Osteoblast (primary cell): ENCODE results near the gene EFL1. TPM values are rescaled to one million over a fixed set of nuclear protein-coding genes. Genes with fewer than 3 reads are reported as not detected.
A peak's percentile ranks its signal among the peaks of the same experiment; 100 is the strongest.

ENCODE experiments used
- DNase-seq: peaks from one replicate; pipeline ENCODE4 v3.0.0; 2011; ENCODE audit warnings: low spot score, mixed read lengths; ENCODE audit not compliant: insufficient read length; ENCODE audit errors: missing footprints
- H2AFZ ChIP-seq: 2 replicates; pipeline ENCODE4 v1.6.0; 2011; ENCODE audit warnings: mild to moderate bottlenecking, low read length
- H3K27ac ChIP-seq: 2 replicates; pipeline ENCODE4 v1.5.1; 2011; ENCODE audit warnings: mild to moderate bottlenecking, low read depth, low read length, moderate library complexity
- H3K27me3 ChIP-seq: 2 replicates; pipeline ENCODE4 v1.6.0; 2012; ENCODE audit warnings: mild to moderate bottlenecking, control low read depth, inconsistent platforms, low read length, moderate library complexity; ENCODE audit not compliant: insufficient read depth
- H3K36me3 ChIP-seq: 2 replicates; pipeline ENCODE4 v1.5.1; 2011; ENCODE audit warnings: mild to moderate bottlenecking, low read length, control low read depth, moderate library complexity; ENCODE audit not compliant: insufficient read depth
- H3K4me1 ChIP-seq: 2 replicates; pipeline ENCODE4 v1.5.1; 2011; ENCODE audit warnings: mild to moderate bottlenecking, low read length, control low read depth, moderate library complexity; ENCODE audit not compliant: insufficient read depth
- H3K4me2 ChIP-seq: 2 replicates; pipeline ENCODE4 v1.6.0; 2011; ENCODE audit warnings: mild to moderate bottlenecking, low read length; ENCODE audit not compliant: insufficient read depth
- H3K4me3 ChIP-seq: fragments of 200-600 bp; sonication (generic); 3 replicates; pipeline ENCODE4 v1.5.1; 2012; ENCODE audit warnings: mild to moderate bottlenecking, low read length, inconsistent platforms; ENCODE audit not compliant: insufficient read depth
- H3K79me2 ChIP-seq: 2 replicates; pipeline ENCODE4 v1.6.0; 2012; ENCODE audit warnings: mild to moderate bottlenecking, low read length, control low read depth, inconsistent platforms; ENCODE audit not compliant: insufficient read depth
- H3K9me3 ChIP-seq: 2 replicates; pipeline ENCODE4 v1.5.1; 2011; ENCODE audit warnings: low read depth, low read length, control low read depth
- H4K20me1 ChIP-seq: 2 replicates; pipeline ENCODE4 v1.6.0; 2012; ENCODE audit warnings: mild to moderate bottlenecking, low read length, control low read depth; ENCODE audit not compliant: insufficient read depth
- total RNA-seq: library from RNA; depleted of rRNA; stranded (reverse); fragments of >200 nt; gene quantifications from 2 replicates; pipeline ENCODE4 v1.2.3, GENCODE V29; 2012
- TF ChIP-seq, protein P1 (sequence below): IDR thresholded peaks from 2 replicates; pipeline ENCODE4 v1.5.1; 2011; ENCODE audit warnings: mild to moderate bottlenecking, low read depth, low read length, moderate library complexity; ENCODE audit errors: extremely low read depth

The EFL1 gene
- total RNA-seq, 1 donor: 32.9 TPM

DNA sequence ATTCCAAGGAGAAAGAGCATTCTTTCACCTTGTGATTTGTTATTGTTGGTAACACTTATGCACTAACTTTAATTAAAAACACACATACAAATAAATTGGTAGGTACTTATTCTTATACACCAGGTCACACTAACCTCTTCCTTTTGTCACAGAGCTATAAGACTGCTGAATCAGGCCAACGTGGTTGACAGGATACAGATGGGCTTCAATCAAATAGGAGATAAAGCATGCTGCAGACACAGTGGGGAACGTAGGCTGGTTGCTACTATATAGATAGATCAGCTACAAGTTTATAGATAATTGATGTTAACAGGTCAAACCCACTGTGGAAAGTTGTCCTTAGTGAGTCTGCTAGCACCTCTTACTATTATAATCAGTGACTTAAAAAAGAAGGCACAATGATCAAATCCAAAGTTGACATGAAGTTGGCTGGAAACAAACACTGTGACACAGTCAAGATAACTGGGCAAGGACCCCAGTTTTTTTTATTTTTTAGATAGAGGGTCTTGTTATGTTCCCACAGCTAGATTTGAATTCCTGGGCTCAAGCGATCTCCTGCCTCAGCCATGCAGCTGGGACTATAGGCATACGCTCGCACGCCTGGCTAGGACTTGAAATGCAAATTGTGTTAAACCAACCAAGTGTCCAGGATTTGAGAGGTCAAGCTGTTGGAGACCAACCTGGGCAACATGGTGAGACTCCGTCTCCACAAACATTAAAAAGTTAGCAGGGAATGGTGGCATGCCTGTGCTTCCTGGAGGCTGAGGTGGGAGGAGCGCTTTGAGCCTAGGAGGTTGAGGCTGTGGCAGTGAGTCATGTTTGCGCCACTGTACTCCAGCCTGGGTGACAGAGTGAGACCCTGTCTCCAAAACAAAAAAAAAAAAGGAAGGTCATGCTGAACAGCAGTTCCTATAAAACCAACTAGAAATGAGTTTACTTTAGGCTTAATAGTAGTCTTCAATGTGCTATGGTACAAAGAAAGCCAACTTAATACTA, 118.8 kb downstream of the EFL1 start:
- Histone ChIP-seq H3K9me3 (no peaks in the 10 kb centered on the region), H3K27ac (no peak overlapping the region), H2AFZ (no peak overlapping the region), H3K4me1 (peaks cover 27% of the 10 kb centered on the region), H3K4me2 (no peak overlapping the region), H3K27me3 (no peaks in the 10 kb centered on the region), H3K4me3 (no peak overlapping the region), H3K36me3 (no peaks in the 10 kb centered on the region), H4K20me1 (no peaks in the 10 kb centered on the region), H3K79me2 (peaks cover 2% of the 10 kb centered on the region)
- DNase-seq: no peak
- TF ChIP-seq, protein P1, sequence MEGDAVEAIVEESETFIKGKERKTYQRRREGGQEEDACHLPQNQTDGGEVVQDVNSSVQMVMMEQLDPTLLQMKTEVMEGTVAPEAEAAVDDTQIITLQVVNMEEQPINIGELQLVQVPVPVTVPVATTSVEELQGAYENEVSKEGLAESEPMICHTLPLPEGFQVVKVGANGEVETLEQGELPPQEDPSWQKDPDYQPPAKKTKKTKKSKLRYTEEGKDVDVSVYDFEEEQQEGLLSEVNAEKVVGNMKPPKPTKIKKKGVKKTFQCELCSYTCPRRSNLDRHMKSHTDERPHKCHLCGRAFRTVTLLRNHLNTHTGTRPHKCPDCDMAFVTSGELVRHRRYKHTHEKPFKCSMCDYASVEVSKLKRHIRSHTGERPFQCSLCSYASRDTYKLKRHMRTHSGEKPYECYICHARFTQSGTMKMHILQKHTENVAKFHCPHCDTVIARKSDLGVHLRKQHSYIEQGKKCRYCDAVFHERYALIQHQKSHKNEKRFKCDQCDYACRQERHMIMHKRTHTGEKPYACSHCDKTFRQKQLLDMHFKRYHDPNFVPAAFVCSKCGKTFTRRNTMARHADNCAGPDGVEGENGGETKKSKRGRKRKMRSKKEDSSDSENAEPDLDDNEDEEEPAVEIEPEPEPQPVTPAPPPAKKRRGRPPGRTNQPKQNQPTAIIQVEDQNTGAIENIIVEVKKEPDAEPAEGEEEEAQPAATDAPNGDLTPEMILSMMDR: no peak

DNA sequence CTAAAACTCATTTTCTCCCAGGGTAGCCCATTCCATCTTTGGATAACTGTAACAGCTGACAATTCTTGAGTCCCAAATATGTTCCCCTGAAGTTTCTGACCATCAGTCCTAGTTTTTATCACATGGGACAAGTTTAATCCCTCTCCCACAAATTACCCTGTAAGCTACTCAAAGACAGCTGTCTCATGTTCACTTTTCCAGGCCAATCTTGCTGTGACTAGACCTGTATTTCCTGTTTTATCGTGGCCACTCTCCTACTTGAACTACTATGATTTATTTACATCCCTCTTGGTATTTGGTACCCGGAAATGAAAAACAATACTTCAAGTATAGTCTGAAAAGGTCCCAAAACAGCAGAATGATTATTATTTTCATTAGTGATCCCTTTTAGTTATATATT, 121.6 kb downstream of the EFL1 start:
- Histone ChIP-seq H3K4me1 (peaks cover 32% of the 10 kb centered on the region), H3K79me2 (peaks cover 2% of the 10 kb centered on the region), H3K9me3 (no peaks in the 10 kb centered on the region), H4K20me1 (no peaks in the 10 kb centered on the region), H3K27ac (no peak overlapping the region), H2AFZ (no peak overlapping the region), H3K27me3 (no peaks in the 10 kb centered on the region), H3K4me2 (no peak overlapping the region), H3K4me3 (no peak overlapping the region), H3K36me3 (peaks cover 4% of the 10 kb centered on the region)
- TF ChIP-seq, protein P1: no peak
- DNase-seq: no peak

DNA sequence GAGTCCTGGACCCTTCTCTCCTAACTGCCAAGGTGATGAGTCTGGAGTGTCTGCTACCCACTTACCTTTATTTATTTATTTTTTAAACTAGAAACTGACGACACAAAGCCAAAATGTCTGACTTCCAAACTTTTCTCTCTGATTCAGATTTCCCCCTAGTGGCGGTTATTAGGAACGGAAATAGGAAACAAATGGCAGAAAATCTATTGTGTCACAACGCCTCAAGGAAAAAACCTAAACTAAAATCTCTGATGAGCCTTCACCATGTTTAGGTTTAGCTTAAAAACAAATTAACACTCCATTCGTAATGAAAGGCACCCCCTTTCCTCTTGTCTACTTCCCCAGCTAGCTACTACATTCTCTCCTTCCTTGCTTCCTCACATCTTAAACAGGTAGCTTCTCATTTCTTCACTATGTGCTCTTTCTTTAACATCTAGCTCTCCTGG, 122.7 kb downstream of the EFL1 start:
- H3K4me1 ChIP-seq: peaks cover 40% of the 10 kb centered on the region
- peak overlapping the region; percentile 53 for H3K4me2 ChIP-seq
- H3K27ac ChIP-seq: peak overlapping the region; percentile 56

DNA sequence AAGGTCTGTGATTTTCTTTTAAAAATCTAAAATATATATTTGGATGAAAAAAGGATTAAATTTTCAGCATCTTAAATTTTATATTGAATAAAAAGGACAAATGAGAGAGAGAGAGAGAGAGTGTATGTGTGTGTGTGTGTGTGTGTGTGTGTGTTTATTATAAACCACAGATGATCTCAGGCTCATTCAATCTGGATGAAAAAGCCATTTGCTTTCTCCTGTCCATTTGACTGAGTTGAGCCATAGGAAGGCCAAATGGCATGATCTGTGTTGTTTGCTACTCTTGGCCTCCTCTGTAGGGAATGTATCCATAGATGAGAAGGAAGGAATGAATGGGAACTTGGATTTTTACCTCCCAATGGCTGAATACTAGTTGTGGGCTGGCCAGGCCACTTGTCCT, 124.2 kb downstream of the EFL1 start:
- H2AFZ ChIP-seq: no peak overlapping the region
- H3K36me3 ChIP-seq: peaks cover 4% of the 10 kb centered on the region
- no peak overlapping the region for H3K4me3 ChIP-seq
- no peak overlapping the region for H3K4me2 ChIP-seq
- no peaks in the 10 kb centered on the region for H3K27me3 ChIP-seq
- no peaks in the 10 kb centered on the region for H3K9me3 ChIP-seq
- no peaks in the 10 kb centered on the region for H4K20me1 ChIP-seq
- peak overlapping the region; percentile 49 for H3K27ac ChIP-seq
- H3K4me1 ChIP-seq: peaks cover 44% of the 10 kb centered on the region
- no peak for DNase-seq
- no peaks in the 10 kb centered on the region for H3K79me2 ChIP-seq
- TF ChIP-seq, protein P1: no peak

More for the DNA sequence above, 122.7 kb downstream of the EFL1 start:
- H3K36me3 ChIP-seq: peaks cover 4% of the 10 kb centered on the region
- H3K4me3 ChIP-seq: no peak overlapping the region
- H3K27me3 ChIP-seq: no peaks in the 10 kb centered on the region
- H4K20me1 ChIP-seq: no peaks in the 10 kb centered on the region
- H3K79me2 ChIP-seq: peaks cover 2% of the 10 kb centered on the region
- H3K9me3 ChIP-seq: no peaks in the 10 kb centered on the region
- H2AFZ ChIP-seq: peak overlapping the region; percentile 67
- TF ChIP-seq, protein P1: peak; percentile 76
- no peak for DNase-seq
